ENCODE results near the gene C1orf159.
"Not testable (repeated sequence)": the region's sequence is repeated elsewhere in the genome, so short reads cannot be mapped to it uniquely, and the experiment has no call there.

Gene C1orf159

GRCh38 chr1:1156140-1157032 lies 40.5 kb upstream of the C1orf159 start:
- Histone ChIP-seq H3K27ac (no peak overlapping the region), H3K4me2 (no peak overlapping the region), H3K36me3 (ENCODE audit: insufficient read depth) (no peaks in the 10 kb centered on the region), H2AFZ (ENCODE audit: low read depth) (peak overlapping the region; percentile 36; the same call in 1 of the 2 replicates), H3K27me3 (ENCODE audit: insufficient read depth, low read depth) (peaks cover 41% of the 10 kb centered on the region), H3K4me1 (ENCODE audit: low read depth, poor library complexity, severe bottlenecking) (peaks cover 7% of the 10 kb centered on the region), H3K4me3 (IDR thresholded peaks at IDR 0.05; ENCODE audit: insufficient read depth, low read depth, low read length) (no peak overlapping the region), H4K20me1 (ENCODE audit: insufficient read depth) (no peaks in the 10 kb centered on the region), H3K9ac (no peak overlapping the region), H3K79me2 (ENCODE audit: insufficient read depth, low read depth) (no peaks in the 10 kb centered on the region)
- no peak for TF ChIP-seq CTCF (conservative IDR thresholded peaks at IDR 0.05; ENCODE audit: low read depth, low read length)

- Histone ChIP-seq H3K9ac (no peak overlapping the region), H3K27ac (no peak overlapping the region), H3K4me2 (no peak overlapping the region), H3K79me2 (ENCODE audit: insufficient read depth, low read depth) (no peaks in the 10 kb centered on the region), H4K20me1 (ENCODE audit: insufficient read depth) (no peaks in the 10 kb centered on the region), H2AFZ (ENCODE audit: low read depth) (no peak overlapping the region), H3K4me3 (IDR thresholded peaks at IDR 0.05; ENCODE audit: insufficient read depth, low read depth, low read length) (no peak overlapping the region), H3K4me1 (ENCODE audit: low read depth, poor library complexity, severe bottlenecking) (peaks cover 7% of the 10 kb centered on the region), H3K27me3 (ENCODE audit: insufficient read depth, low read depth) (peaks cover 41% of the 10 kb centered on the region), H3K36me3 (ENCODE audit: insufficient read depth) (no peaks in the 10 kb centered on the region)
- no peak for TF ChIP-seq CTCF (conservative IDR thresholded peaks at IDR 0.05; ENCODE audit: low read depth, low read length)
Observed at GRCh38 chr1:1155258-1155657, 39.4 kb upstream of the C1orf159 start.

- Histone ChIP-seq H3K4me1 (ENCODE audit: low read depth, poor library complexity, severe bottlenecking) (peaks cover 7% of the 10 kb centered on the region), H3K27me3 (ENCODE audit: insufficient read depth, low read depth) (peaks cover 54% of the 10 kb centered on the region), H3K79me2 (ENCODE audit: insufficient read depth, low read depth) (no peaks in the 10 kb centered on the region), H4K20me1 (ENCODE audit: insufficient read depth) (no peaks in the 10 kb centered on the region), H3K27ac (no peak overlapping the region), H3K36me3 (ENCODE audit: insufficient read depth) (no peaks in the 10 kb centered on the region), H3K4me3 (IDR thresholded peaks at IDR 0.05; ENCODE audit: insufficient read depth, low read depth, low read length) (no peak overlapping the region), H3K9ac (no peak overlapping the region), H2AFZ (ENCODE audit: low read depth) (no peak overlapping the region), H3K4me2 (no peak overlapping the region)
- TF ChIP-seq CTCF (conservative IDR thresholded peaks at IDR 0.05; ENCODE audit: low read depth, low read length): no peak
Observed at GRCh38 chr1:1153874-1154273, 38.0 kb upstream of the C1orf159 start.

- not testable (repeated sequence) for H3K36me3 ChIP-seq (ENCODE audit: insufficient read depth); H3K9ac ChIP-seq
Observed at GRCh38 chr1:1153215-1153614, 37.3 kb upstream of the C1orf159 start.

GRCh38 chr1:1152431-1152830 lies 36.5 kb upstream of the C1orf159 start:
- not testable (repeated sequence) for H3K4me1 ChIP-seq (ENCODE audit: low read depth, poor library complexity, severe bottlenecking); H3K4me3 ChIP-seq (IDR thresholded peaks at IDR 0.05; ENCODE audit: insufficient read depth, low read depth, low read length); H3K36me3 ChIP-seq (ENCODE audit: insufficient read depth); H3K9ac ChIP-seq; H4K20me1 ChIP-seq (ENCODE audit: insufficient read depth); H3K27ac ChIP-seq; H2AFZ ChIP-seq (ENCODE audit: low read depth); H3K4me2 ChIP-seq; H3K79me2 ChIP-seq (ENCODE audit: insufficient read depth, low read depth)
- H3K27me3 ChIP-seq (ENCODE audit: insufficient read depth, low read depth): peaks cover 67% of the 10 kb centered on the region

More at GRCh38 chr1:1153215-1153614, 37.3 kb upstream of the C1orf159 start:
- not testable (repeated sequence) for H2AFZ ChIP-seq (ENCODE audit: low read depth); H3K4me3 ChIP-seq (IDR thresholded peaks at IDR 0.05; ENCODE audit: insufficient read depth, low read depth, low read length); H3K27ac ChIP-seq; H4K20me1 ChIP-seq (ENCODE audit: insufficient read depth); H3K4me2 ChIP-seq; H3K4me1 ChIP-seq (ENCODE audit: low read depth, poor library complexity, severe bottlenecking); H3K79me2 ChIP-seq (ENCODE audit: insufficient read depth, low read depth)
- peaks cover 59% of the 10 kb centered on the region for H3K27me3 ChIP-seq (ENCODE audit: insufficient read depth, low read depth)

Measured in KMS-11 (cell line).